ENCODE data around the gene VAC14. TPM values are rescaled to one million over a fixed set of nuclear protein-coding genes. Genes with fewer than 3 reads are reported as not detected.

Gene VAC14
- polyA plus RNA-seq, 3 donors, result 20.7 to 49.4 (median 31.1) TPM

- Histone ChIP-seq H4K20me1 (ENCODE audit: insufficient read depth, low read length) (peaks cover 10% of the 10 kb centered on the region), H3K27ac (ENCODE audit: low read depth in 1 of 2, low read length in 2 of 2) (peak overlapping the region in 1 of 2 donors; percentile 5), H3K4me2 (replicated peaks; ENCODE audit: extremely low read depth, low read length, poor library complexity, severe bottlenecking) (no peak overlapping the region), H3K9me3 (replicated peaks in 1 of 2; ENCODE audit: control insufficient read depth in 1 of 2, insufficient read depth in 1 of 2, low read length in 2 of 2) (no peaks in the 10 kb centered on the region), H3K4me3 (replicated peaks in 1 of 3; ENCODE audit: low read depth in 2 of 3, low read length in 3 of 3) (no peak overlapping the region), H3K4me1 (ENCODE audit: control insufficient read depth in 1 of 2, insufficient read depth in 2 of 2, low read length in 2 of 2) (peaks cover 10 to 13% of the 10 kb centered on the region in 2 donors), H3K27me3 (ENCODE audit: control insufficient read depth in 2 of 2, insufficient read depth in 2 of 2, low read length in 2 of 2) (no peaks in the 10 kb centered on the region), H3K79me2 (ENCODE audit: insufficient read depth, low read length) (no peaks in the 10 kb centered on the region), H3K9ac (ENCODE audit: insufficient read depth, low read length, poor library complexity, severe bottlenecking) (no peak overlapping the region), H2AFZ (ENCODE audit: insufficient read depth, low read depth, low read length, poor library complexity, severe bottlenecking) (no peak overlapping the region), H3K36me3 (replicated peaks in 1 of 2; ENCODE audit: control insufficient read depth in 1 of 2, insufficient read depth in 2 of 2, low read length in 2 of 2) (peaks cover 30 to 81% of the 10 kb centered on the region in 2 donors)
- H3K36me3 Mint-ChIP-seq, result peaks cover 50 to 63% of the 10 kb centered on the region in 2 donors
- peak overlapping the region in 2 of 7 donors; percentile 8 to 25 for H3K27ac Mint-ChIP-seq
- TF ChIP-seq CTCF (IDR thresholded peaks at IDR 0.05), result no peak
- peaks cover 41% of the 10 kb centered on the region for H3K4me1 Mint-ChIP-seq
- WGBS (ENCODE audit: insufficient coverage), result 75% methylated on average over 4 of the region's 7 CpGs
- no peak for DNase-seq
- peaks cover 0 to 1% (median 0%) of the 10 kb centered on the region in 3 donors for H3K27me3 Mint-ChIP-seq (ENCODE audit: low read depth in 3 of 3)
- H3K4me3 Mint-ChIP-seq, result no peak overlapping the region
- no peaks in the 10 kb centered on the region for H3K9me3 Mint-ChIP-seq
- intact Hi-C loops (cut with micrococcal nuclease), result no loop called here
Measured at GRCh38 chr16:70751593-70751992, 49.4 kb downstream of the VAC14 start.

GRCh38 chr16:70750893-70751467 lies 50.0 kb downstream of the VAC14 start:
- Mint-ChIP-seq H3K9me3 (no peaks in the 10 kb centered on the region), H3K27ac (peak overlapping the region in 3 of 7 donors; percentile 4 to 47 (median 46)), H3K36me3 (peaks cover 47 to 62% of the 10 kb centered on the region in 2 donors), H3K4me3 (no peak overlapping the region), H3K4me1 (peaks cover 47% of the 10 kb centered on the region), H3K27me3 (ENCODE audit: low read depth in 3 of 3) (peaks cover 0 to 1% (median 0%) of the 10 kb centered on the region in 3 donors)
- Histone ChIP-seq H3K4me1 (ENCODE audit: control insufficient read depth in 1 of 2, insufficient read depth in 2 of 2, low read length in 2 of 2) (peaks cover 13 to 18% of the 10 kb centered on the region in 2 donors), H3K4me3 (replicated peaks in 1 of 3; ENCODE audit: low read depth in 2 of 3, low read length in 3 of 3) (no peak overlapping the region), H3K27me3 (ENCODE audit: control insufficient read depth in 2 of 2, insufficient read depth in 2 of 2, low read length in 2 of 2) (no peaks in the 10 kb centered on the region), H3K79me2 (ENCODE audit: insufficient read depth, low read length) (no peaks in the 10 kb centered on the region), H3K27ac (ENCODE audit: low read depth in 1 of 2, low read length in 2 of 2) (peak overlapping the region in 1 of 2 donors; percentile 5), H3K9me3 (replicated peaks in 1 of 2; ENCODE audit: control insufficient read depth in 1 of 2, insufficient read depth in 1 of 2, low read length in 2 of 2) (no peaks in the 10 kb centered on the region), H4K20me1 (ENCODE audit: insufficient read depth, low read length) (peaks cover 15% of the 10 kb centered on the region), H2AFZ (ENCODE audit: insufficient read depth, low read depth, low read length, poor library complexity, severe bottlenecking) (no peak overlapping the region), H3K36me3 (replicated peaks in 1 of 2; ENCODE audit: control insufficient read depth in 1 of 2, insufficient read depth in 2 of 2, low read length in 2 of 2) (peaks cover 28 to 75% of the 10 kb centered on the region in 2 donors), H3K4me2 (replicated peaks; ENCODE audit: extremely low read depth, low read length, poor library complexity, severe bottlenecking) (no peak overlapping the region), H3K9ac (ENCODE audit: insufficient read depth, low read length, poor library complexity, severe bottlenecking) (no peak overlapping the region)
- TF ChIP-seq CTCF (IDR thresholded peaks at IDR 0.05), result no peak
- DNase-seq, result no peak
- intact Hi-C loops (cut with micrococcal nuclease), result no loop called here
- 34% methylated on average over 9 of the region's 13 CpGs for WGBS (ENCODE audit: insufficient coverage)
